ENCODE results near the gene TRAT1. TPM values are rescaled to one million over a fixed set of nuclear protein-coding genes. Genes with fewer than 3 reads are reported as not detected.

TRAT1 gene
- total and polyA plus RNA-seq, 2 experiments from 2014 or later = not detected

- no peak for TF ChIP-seq ZNF462 (CRISPR knock-in tag; IDR thresholded peaks at IDR 0.05)
- TF ChIP-seq POLR2AphosphoS5 (IDR thresholded peaks at IDR 0.05; ENCODE audit: low read depth) = no peak
- no peak for TF ChIP-seq CREB1 (CRISPR knock-in tag; IDR thresholded peaks at IDR 0.05; ENCODE audit: low read depth)
- TF ChIP-seq EZH2phosphoT487 (IDR thresholded peaks at IDR 0.05; ENCODE audit: unreplicated experiment) = no peak
Observed at GRCh38 chr3:108826309-108827187, 4.0 kb downstream of the TRAT1 start (continued).

GRCh38 chr3:108830381-108830780 is 7.8 kb downstream of the TRAT1 start:
- Histone ChIP-seq H3K4me1 (ENCODE audit: insufficient read depth) (no peaks in the 10 kb centered on the region), H3F3A (replicated peaks; ENCODE audit: low read depth) (no peaks in the 10 kb centered on the region), H3K27ac (ENCODE audit: low read depth) (no peak overlapping the region), H3K9me2 (ENCODE audit: insufficient read depth) (no peaks in the 10 kb centered on the region), H3K4me3 (no peak overlapping the region), H2AFZ (no peak overlapping the region), H3K79me2 (replicated peaks; ENCODE audit: insufficient read depth) (no peaks in the 10 kb centered on the region), H4K20me1 (replicated peaks; ENCODE audit: insufficient read depth) (no peaks in the 10 kb centered on the region), H3K27me3 (ENCODE audit: insufficient read depth) (no peaks in the 10 kb centered on the region), H3K4me2 (no peak overlapping the region), H3K36me3 (ENCODE audit: insufficient read depth) (no peaks in the 10 kb centered on the region)
- no peaks in the 10 kb centered on the region; the same call in 2 of the 3 replicates for H3K4me1 Mint-ChIP-seq
- H3K27ac Mint-ChIP-seq = no peak overlapping the region
- no peak overlapping the region for H3K4me3 Mint-ChIP-seq
- H3K27me3 Mint-ChIP-seq (ENCODE audit: insufficient read depth, low read depth, poor library complexity) = no peaks in the 10 kb centered on the region
- H3K9me3 Mint-ChIP-seq = no peaks in the 10 kb centered on the region
- ATAC-seq (no peak), DNase-seq (ENCODE audit: low spot score) (no peak)
- H3K36me3 Mint-ChIP-seq (ENCODE audit: low read depth) = no peaks in the 10 kb centered on the region
- TF ChIP-seq ZNF114 (CRISPR knock-in tag; IDR thresholded peaks at IDR 0.05) (no peak), ZNF462 (CRISPR knock-in tag; IDR thresholded peaks at IDR 0.05) (no peak), NANOG (IDR thresholded peaks at IDR 0.05; ENCODE audit: borderline replicate concordance) (no peak), ETS1 (IDR thresholded peaks at IDR 0.05) (no peak), ZNF331 (CRISPR knock-in tag; IDR thresholded peaks at IDR 0.05; ENCODE audit: low read depth) (no peak)
